A549 (cell line): ENCODE results near the gene SERINC4. TPM values are rescaled to one million over a fixed set of nuclear protein-coding genes. Genes with fewer than 3 reads are reported as not detected.
A peak's percentile ranks its signal among the peaks of the same experiment; 100 is the strongest.

Experiments used
- ATAC-seq, 2 experiments: fragments of 200-7000 bp in 1 of 2; fragments of >200 bp in 1 of 2; cut with Nextera tagmentation in 1 of 2; cut with Tn5 transposase in 1 of 2; 3 replicates each; pipeline versions ENCODE4 v1.8.0 to v1.9.1; 2018 to 2020; ENCODE audit warnings: mild to moderate bottlenecking in 1 of 2, moderate library complexity in 1 of 2
- CTCF ChIA-PET: fragments of 300-600 bp; sonication (Branson Sonifier 250); formaldehyde crosslinking; extraction: SDS; loops from one replicate; lab custom pipeline; 2021; ENCODE audit warnings: antibody characterized with exemption, inconsistent platforms; lab: Yijun Ruan, JAX
- POLR2A ChIA-PET: fragments of 350-600 bp; formaldehyde crosslinking; extraction: SDS; loops from one replicate; lab custom pipeline; 2021; ENCODE audit warnings: antibody characterized with exemption, inconsistent platforms; lab: Yijun Ruan, JAX
- DNase-seq, 2 experiments: peaks; one replicate each; pipeline versions ENCODE4 v3.0.0 to v3.0.0-alpha.2; 2011 to 2016; ENCODE audit warnings: low read depth in 1 of 2, low spot score in 1 of 2
- FAIRE-seq: peaks from 2 replicates; lab custom pipeline; 2011; peaks lifted over from hg19 to GRCh38; lab: Jason Lieb, UNC
- H3K27ac ChIP-seq, 2 experiments: fragments of >200 bp; sonication (Bioruptor Twin); formaldehyde crosslinking; 3 replicates each; pipeline ENCODE4 v1.5.1; 2016 to 2017
- H3K4me1 ChIP-seq: fragments of >200 bp; sonication (Bioruptor Twin); formaldehyde crosslinking; 3 replicates; pipeline ENCODE4 v1.6.1; 2016
- H3K4me2 ChIP-seq: fragments of >200 bp; sonication (Bioruptor Twin); formaldehyde crosslinking; 3 replicates; pipeline ENCODE4 v1.6.1; 2016
- H3K4me3 ChIP-seq: fragments of >200 bp; sonication (Bioruptor Twin); formaldehyde crosslinking; 3 replicates; pipeline ENCODE4 v1.5.1; 2016
- H3K9me3 ChIP-seq: fragments of >200 bp; sonication (Bioruptor Twin); formaldehyde crosslinking; 3 replicates; pipeline ENCODE4 v1.6.1; 2016
- ATOH8 ChIP-seq: fragments of 250-450 bp; sonication (Bioruptor Pico); IDR thresholded peaks from 2 replicates; pipeline ENCODE4 v1.5.0; 2020; ENCODE audit warnings: low read depth, mild to moderate bottlenecking, moderate library complexity
- CBX2 ChIP-seq: fragments of 200-600 bp; sonication (generic); IDR thresholded peaks from 2 replicates; pipeline ENCODE4 v1.6.1; 2016; ENCODE audit warnings: low read depth, mild to moderate bottlenecking, borderline replicate concordance
- CEBPB ChIP-seq, 2 experiments: fragments of >200 bp in 1 of 2; sonication (Bioruptor Twin) in 1 of 2; formaldehyde crosslinking in 1 of 2; IDR thresholded peaks; 2 replicates each; pipeline ENCODE4 v1.6.1; 2012 to 2016
- CHD4 ChIP-seq: fragments of 200-600 bp; sonication (generic); IDR thresholded peaks from 2 replicates; pipeline ENCODE4 v1.6.1; 2016; ENCODE audit warnings: antibody characterized with exemption, mild to moderate bottlenecking, borderline replicate concordance
- EHF ChIP-seq: fragments of 250-450 bp; sonication (Bioruptor Pico); IDR thresholded peaks from 2 replicates; pipeline ENCODE4 v1.5.0; 2020; ENCODE audit warnings: mild to moderate bottlenecking
- FOSB ChIP-seq: fragments of 250-450 bp; sonication (Bioruptor Pico); IDR thresholded peaks from 2 replicates; pipeline ENCODE4 v1.5.0; 2020; ENCODE audit warnings: mild to moderate bottlenecking, moderate library complexity
- FOXS1 ChIP-seq: fragments of 250-450 bp; sonication (Bioruptor Pico); IDR thresholded peaks from 2 replicates; pipeline ENCODE4 v1.5.0; 2020; ENCODE audit warnings: mild to moderate bottlenecking, moderate library complexity
- HOXA7 ChIP-seq: fragments of 250-450 bp; sonication (Bioruptor Pico); IDR thresholded peaks from 2 replicates; pipeline ENCODE4 v1.5.0; 2020; ENCODE audit warnings: mild to moderate bottlenecking, moderate library complexity
- HOXB13 ChIP-seq: fragments of 250-450 bp; sonication (Bioruptor Pico); IDR thresholded peaks from 2 replicates; pipeline ENCODE4 v1.5.0; 2020; ENCODE audit warnings: low read depth, mild to moderate bottlenecking, moderate library complexity
- HOXB5 ChIP-seq: fragments of 250-450 bp; sonication (Bioruptor Pico); IDR thresholded peaks from 2 replicates; pipeline ENCODE4 v1.5.0; 2020; ENCODE audit warnings: mild to moderate bottlenecking, moderate library complexity
- JUN ChIP-seq, 2 experiments: fragments of >200 bp; sonication (Bioruptor Twin); formaldehyde crosslinking; IDR thresholded peaks; 2 replicates in 1 of 2; 3 replicates in 1 of 2; pipeline ENCODE4 v1.6.1; 2016 to 2017
- NR3C1 ChIP-seq: fragments of >200 bp; sonication (Bioruptor Twin); formaldehyde crosslinking; IDR thresholded peaks from 3 replicates; pipeline ENCODE4 v1.6.1; 2017
- PHF8 ChIP-seq: fragments of 200-600 bp; sonication (generic); IDR thresholded peaks from 2 replicates; pipeline ENCODE4 v1.6.1; 2016; ENCODE audit warnings: low read depth, mild to moderate bottlenecking, antibody characterized with exemption, moderate library complexity, borderline replicate concordance
- RARB ChIP-seq: fragments of 250-450 bp; sonication (Bioruptor Pico); IDR thresholded peaks from 2 replicates; pipeline ENCODE4 v1.8.0; 2021; ENCODE audit warnings: mild to moderate bottlenecking, moderate library complexity
- RCOR1 ChIP-seq: fragments of 150-350 bp; IDR thresholded peaks from 2 replicates; pipeline ENCODE4 v1.6.1; 2014; ENCODE audit warnings: antibody characterized with exemption, low read length, low read depth
- TP53 ChIP-seq: fragments of 250-450 bp; sonication (Bioruptor Pico); IDR thresholded peaks from 2 replicates; pipeline ENCODE4 v1.5.0; 2021; ENCODE audit warnings: mild to moderate bottlenecking, moderate library complexity
- ZNF302 ChIP-seq: fragments of 250-450 bp; sonication (Bioruptor Pico); IDR thresholded peaks from 2 replicates; pipeline ENCODE4 v1.9.0; 2021; ENCODE audit warnings: inconsistent platforms, mild to moderate bottlenecking, moderate library complexity
- WGBS: methylation state at CpG from one replicate; pipeline ENCODE4 v1.1.6; 2017; ENCODE audit errors: missing lambda C conversion rate; 5-methylcytosine and 5-hydroxymethylcytosine counted together
- polyA plus RNA-seq, 4 experiments: library from polyadenylated mRNA; depleted of rRNA in 3 of 4; stranded (reverse); fragments of >200 nt; fragmentation: RNase III in 1 of 4; extraction: RNeasy Plus Mini Kit Qiagen cat#74134 plus additional on column Dnase treatment in 1 of 4; gene quantifications; 2 replicates in 3 of 4; 3 replicates in 1 of 4; pipeline ENCODE4 v1.2.3, GENCODE V29; 2011 to 2017
- TF ChIP-seq, protein P1 (sequence below): fragments of 200-600 bp; sonication (generic); IDR thresholded peaks from 2 replicates; pipeline ENCODE4 v1.6.1; 2016; ENCODE audit warnings: antibody characterized with exemption, mild to moderate bottlenecking, moderate library complexity
- TF ChIP-seq, protein P2 (sequence below): fragments of 150-350 bp; IDR thresholded peaks from 2 replicates; pipeline ENCODE4 v1.6.1; 2014; ENCODE audit warnings: low read depth, mild to moderate bottlenecking, low read length
- TF ChIP-seq, protein P3 (sequence below): IDR thresholded peaks from 2 replicates; pipeline ENCODE4 v1.6.1; 2012; ENCODE audit warnings: low read depth, borderline replicate concordance
- TF ChIP-seq, protein P4 (sequence below): IDR thresholded peaks from 2 replicates; pipeline ENCODE4 v1.6.1; 2012

The SERINC4 gene
- polyA plus RNA-seq, 2 of the 4 experiments (the other 2 are of a cell fraction) = 0.04 to 0.05 TPM

- 36% methylated on average over 6 of the region's 6 CpGs for WGBS
- peak overlapping the region in 1 of 2 experiments; percentile 86; a peak in 4 of 6 replicates for H3K27ac ChIP-seq
- DNase-seq = no peak
- ChIA-PET POLR2A (no interaction called here), CTCF (no interaction called here)
- no peak for FAIRE-seq
- H3K9me3 ChIP-seq = no peaks in the 10 kb centered on the region
- peak overlapping the region; percentile 95 for H3K4me2 ChIP-seq
- H3K4me3 ChIP-seq = peak overlapping the region; percentile 56
- H3K4me1 ChIP-seq = peaks cover 18% of the 10 kb centered on the region; the same call in 2 of the 3 replicates
- ATAC-seq = no peak
- TF ChIP-seq CBX2 = no peak
- no peak for TF ChIP-seq CEBPB (IDR thresholded peaks at IDR 0.05)
- TF ChIP-seq, protein P1, sequence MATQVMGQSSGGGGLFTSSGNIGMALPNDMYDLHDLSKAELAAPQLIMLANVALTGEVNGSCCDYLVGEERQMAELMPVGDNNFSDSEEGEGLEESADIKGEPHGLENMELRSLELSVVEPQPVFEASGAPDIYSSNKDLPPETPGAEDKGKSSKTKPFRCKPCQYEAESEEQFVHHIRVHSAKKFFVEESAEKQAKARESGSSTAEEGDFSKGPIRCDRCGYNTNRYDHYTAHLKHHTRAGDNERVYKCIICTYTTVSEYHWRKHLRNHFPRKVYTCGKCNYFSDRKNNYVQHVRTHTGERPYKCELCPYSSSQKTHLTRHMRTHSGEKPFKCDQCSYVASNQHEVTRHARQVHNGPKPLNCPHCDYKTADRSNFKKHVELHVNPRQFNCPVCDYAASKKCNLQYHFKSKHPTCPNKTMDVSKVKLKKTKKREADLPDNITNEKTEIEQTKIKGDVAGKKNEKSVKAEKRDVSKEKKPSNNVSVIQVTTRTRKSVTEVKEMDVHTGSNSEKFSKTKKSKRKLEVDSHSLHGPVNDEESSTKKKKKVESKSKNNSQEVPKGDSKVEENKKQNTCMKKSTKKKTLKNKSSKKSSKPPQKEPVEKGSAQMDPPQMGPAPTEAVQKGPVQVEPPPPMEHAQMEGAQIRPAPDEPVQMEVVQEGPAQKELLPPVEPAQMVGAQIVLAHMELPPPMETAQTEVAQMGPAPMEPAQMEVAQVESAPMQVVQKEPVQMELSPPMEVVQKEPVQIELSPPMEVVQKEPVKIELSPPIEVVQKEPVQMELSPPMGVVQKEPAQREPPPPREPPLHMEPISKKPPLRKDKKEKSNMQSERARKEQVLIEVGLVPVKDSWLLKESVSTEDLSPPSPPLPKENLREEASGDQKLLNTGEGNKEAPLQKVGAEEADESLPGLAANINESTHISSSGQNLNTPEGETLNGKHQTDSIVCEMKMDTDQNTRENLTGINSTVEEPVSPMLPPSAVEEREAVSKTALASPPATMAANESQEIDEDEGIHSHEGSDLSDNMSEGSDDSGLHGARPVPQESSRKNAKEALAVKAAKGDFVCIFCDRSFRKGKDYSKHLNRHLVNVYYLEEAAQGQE = no peak
Measured at GRCh38 chr15:43828061-43828657, 28.1 kb upstream of the SERINC4 start.

- ATAC-seq = peak; percentile 90
- peaks cover 18% of the 10 kb centered on the region; the same call in 2 of the 3 replicates for H3K4me1 ChIP-seq
- no peaks in the 10 kb centered on the region for H3K9me3 ChIP-seq
- POLR2A ChIA-PET = no interaction called here
- DNase-seq = peak; percentile 64 to 92
- no peak for TF ChIP-seq HOXA7 (CRISPR knock-in tag)
- TF ChIP-seq CHD4 = peak; percentile 46; the same call in 1 of the 2 replicates
- no peak for TF ChIP-seq CBX2
- TF ChIP-seq, protein P2, sequence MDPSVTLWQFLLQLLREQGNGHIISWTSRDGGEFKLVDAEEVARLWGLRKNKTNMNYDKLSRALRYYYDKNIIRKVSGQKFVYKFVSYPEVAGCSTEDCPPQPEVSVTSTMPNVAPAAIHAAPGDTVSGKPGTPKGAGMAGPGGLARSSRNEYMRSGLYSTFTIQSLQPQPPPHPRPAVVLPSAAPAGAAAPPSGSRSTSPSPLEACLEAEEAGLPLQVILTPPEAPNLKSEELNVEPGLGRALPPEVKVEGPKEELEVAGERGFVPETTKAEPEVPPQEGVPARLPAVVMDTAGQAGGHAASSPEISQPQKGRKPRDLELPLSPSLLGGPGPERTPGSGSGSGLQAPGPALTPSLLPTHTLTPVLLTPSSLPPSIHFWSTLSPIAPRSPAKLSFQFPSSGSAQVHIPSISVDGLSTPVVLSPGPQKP = no peak
- peak in 1 of 2 experiments; percentile 52; a peak in 1 of 5 replicates for TF ChIP-seq JUN (IDR thresholded peaks at IDR 0.05)
- TF ChIP-seq ZNF302 (CRISPR knock-in tag) = 0 out of 2 replicates have a peak, but pooled peaks have one; percentile 14
- TF ChIP-seq EHF = no peak
- TF ChIP-seq, protein P3, sequence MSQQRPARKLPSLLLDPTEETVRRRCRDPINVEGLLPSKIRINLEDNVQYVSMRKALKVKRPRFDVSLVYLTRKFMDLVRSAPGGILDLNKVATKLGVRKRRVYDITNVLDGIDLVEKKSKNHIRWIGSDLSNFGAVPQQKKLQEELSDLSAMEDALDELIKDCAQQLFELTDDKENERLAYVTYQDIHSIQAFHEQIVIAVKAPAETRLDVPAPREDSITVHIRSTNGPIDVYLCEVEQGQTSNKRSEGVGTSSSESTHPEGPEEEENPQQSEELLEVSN = peak; percentile 93
- TF ChIP-seq RCOR1 = no peak
- no peak for TF ChIP-seq TP53 (CRISPR knock-in tag)
- TF ChIP-seq PHF8 = peak; percentile 43; the same call in 1 of the 2 replicates
- TF ChIP-seq, protein P4, sequence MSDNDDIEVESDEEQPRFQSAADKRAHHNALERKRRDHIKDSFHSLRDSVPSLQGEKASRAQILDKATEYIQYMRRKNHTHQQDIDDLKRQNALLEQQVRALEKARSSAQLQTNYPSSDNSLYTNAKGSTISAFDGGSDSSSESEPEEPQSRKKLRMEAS = peak; percentile 74
- 0 out of 2 replicates have a peak, but pooled peaks have one; percentile 30 for TF ChIP-seq ATOH8
- no peak for TF ChIP-seq FOSB (CRISPR knock-in tag)
- peak; percentile 74; the same call in 1 of the 2 replicates for TF ChIP-seq HOXB5 (CRISPR knock-in tag)
- 0 out of 2 replicates have a peak, but pooled peaks have one; percentile 38 for TF ChIP-seq FOXS1 (CRISPR knock-in tag)
- peak; percentile 69 for TF ChIP-seq HOXB13
- no peak for TF ChIP-seq RARB (CRISPR knock-in tag)
- TF ChIP-seq CEBPB (IDR thresholded peaks at IDR 0.05) = no peak
- no peak for TF ChIP-seq NR3C1
- peak within 1 kb of the TSS; percentile 95 for H3K4me2 ChIP-seq
- no peak for FAIRE-seq
- peak within 1 kb of the TSS; percentile 77 to 86 for H3K27ac ChIP-seq
- WGBS = 11% methylated on average over 10 of the region's 48 CpGs
- CTCF ChIA-PET = no interaction called here
- peak within 1 kb of the TSS; percentile 56 for H3K4me3 ChIP-seq
Measured at GRCh38 chr15:43826508-43827341, 26.7 kb upstream of the SERINC4 start, which contains the start of gene WDR76. Gene WDR76 (plus strand): TSS chr15:43827002. CDS start chr15:43827033, 31 bp downstream.
